HG02642 (cell line): ENCODE data around the gene FAM110A.
"Not testable (repeated sequence)": the region's sequence is repeated elsewhere in the genome, so short reads cannot be mapped to it uniquely, and the experiment has no call there.

Experiments used
- ATAC-seq: cut with Tn5 transposase; IDR thresholded peaks from one replicate; pipeline ENCODE4 v1.9.1; 2021; ENCODE audit warnings: mild to moderate bottlenecking; ENCODE audit not compliant: unreplicated experiment, poor library complexity

The FAM110A gene

DNA sequence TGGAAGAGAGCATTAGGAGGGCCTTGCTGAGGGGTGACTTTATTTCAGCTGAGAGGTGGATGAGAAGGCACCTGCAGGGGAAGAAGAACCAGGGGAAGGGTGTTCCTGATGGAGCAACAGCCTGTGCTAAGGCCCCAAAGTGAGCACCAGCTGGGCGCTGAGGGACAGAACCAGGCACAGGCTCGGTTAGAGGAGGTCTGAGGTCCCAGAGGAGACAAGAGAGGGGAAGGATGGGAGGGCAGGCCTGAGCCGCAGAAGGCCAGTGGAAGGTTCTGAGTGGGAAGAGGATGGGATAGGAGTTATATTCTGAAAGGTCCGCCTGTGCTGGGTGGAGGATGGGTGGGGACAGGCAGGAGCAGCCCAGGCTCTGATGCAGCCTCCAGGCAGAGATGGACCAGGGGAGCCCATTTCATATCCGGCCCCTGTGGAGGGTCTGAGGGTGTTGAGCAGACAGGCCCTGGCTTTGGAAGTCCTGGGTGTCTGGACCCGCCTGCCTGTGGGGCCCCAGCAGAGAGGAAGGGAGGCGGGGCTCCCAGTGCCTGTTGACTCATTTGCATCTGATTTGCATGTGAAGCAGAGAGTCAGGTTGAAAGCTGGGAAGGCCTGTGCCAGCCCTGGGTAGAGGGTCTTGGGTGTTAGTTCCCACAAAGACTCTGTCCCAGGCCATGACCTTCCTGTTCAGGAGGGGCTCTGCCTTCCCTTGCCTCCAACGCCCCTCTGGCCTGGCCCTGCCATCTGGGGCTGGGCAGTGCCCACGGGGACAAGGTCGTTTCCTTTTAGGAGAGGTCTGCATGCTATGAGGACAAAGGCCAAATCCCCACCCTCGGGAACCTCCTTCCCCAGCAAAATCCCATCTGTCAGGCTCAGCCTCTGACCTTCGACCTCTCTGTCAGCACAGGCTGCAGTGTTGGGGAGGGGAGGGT, 10.6 kb upstream of the FAM110A start:
- ATAC-seq, result no peak

DNA sequence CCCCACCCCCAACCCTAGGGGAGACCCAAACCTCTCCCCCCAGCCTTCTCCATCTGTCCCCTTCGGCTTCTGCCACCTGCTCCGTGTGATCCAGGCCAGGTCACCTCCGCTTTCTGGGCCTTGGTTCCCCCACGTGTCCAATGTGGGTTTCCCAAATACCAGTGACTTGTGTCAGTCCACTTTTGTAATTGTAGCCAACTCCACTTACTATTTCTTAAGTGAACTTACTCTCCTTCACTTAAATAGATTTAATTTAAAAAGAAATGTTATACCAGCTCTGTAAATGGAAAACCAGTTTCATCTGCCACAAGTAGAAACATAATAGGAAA, 10.0 kb upstream of the FAM110A start:
- ATAC-seq, result no peak

DNA sequence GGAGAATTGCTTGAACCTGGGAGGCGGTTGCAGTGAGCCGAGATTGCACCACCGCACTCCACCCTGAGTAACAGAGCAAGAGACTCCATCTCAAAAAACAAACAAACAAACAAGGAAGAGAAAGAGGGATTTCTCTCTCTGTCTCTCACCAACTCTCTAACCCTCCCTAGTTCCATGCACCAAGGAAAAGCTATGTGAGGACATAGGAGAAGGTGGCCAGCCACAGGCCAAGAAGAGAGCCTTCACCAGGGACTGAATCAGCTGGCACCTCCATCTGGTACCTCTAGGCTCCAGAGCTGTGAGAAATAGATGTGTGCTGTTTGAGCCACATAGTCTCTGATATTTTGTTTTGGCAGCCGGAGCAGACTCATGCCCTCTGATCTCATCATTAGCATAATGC, 9.0 kb upstream of the FAM110A start:
- ATAC-seq, result no peak

DNA sequence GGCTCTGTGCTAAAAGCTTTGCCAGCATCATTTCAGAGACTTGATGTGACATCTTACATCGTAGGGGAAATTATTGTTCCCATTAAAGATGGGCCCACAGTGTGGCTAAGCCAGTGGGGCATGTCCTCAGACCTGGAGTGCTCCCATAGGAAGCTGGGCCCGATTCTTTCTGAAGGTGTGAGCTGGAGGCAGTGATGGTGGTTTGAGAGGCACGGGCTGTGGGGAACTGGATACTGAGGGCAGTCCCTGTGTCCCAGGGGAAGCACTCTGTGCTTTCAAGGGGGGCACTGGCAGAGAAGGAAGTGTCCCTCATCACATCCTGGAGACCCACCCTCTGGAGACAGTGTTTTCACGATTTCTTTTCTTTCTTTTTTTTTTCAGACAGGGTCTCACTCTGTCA, 8.6 kb upstream of the FAM110A start:
- no peak for ATAC-seq

DNA sequence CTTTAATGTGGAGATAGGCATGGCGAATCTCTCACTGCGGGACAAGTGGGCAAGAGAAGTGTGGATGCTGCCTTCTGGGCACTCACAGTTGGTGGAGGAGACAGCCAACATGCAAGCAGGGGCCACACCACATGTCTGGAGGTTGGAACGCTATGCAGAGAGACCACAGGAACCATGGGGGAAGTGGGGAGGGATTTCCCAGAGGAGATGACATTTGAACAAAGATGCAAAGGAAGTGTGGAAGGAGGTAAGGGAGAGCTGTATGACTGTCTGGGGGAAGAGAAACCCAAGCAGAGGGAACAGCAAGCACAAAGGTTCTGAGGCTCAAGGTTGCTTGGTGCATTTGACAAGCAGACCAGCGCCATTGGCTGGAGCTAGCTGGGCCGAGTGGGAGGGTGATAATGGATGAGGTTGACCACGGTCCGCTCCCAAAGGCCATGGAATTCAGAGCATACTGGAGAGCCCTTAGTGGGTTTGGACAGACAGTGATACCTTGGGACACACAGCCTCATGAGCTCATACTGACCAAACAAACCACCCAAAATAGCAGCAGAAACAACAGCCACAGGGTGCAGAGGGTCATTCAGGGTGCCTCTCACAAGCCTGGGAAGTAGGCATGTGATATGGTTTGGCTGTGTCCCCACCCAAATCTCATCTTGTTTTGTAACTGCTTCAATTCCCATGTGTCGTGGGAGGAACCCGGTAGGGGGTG, 7.6 kb upstream of the FAM110A start:
- no peak for ATAC-seq

DNA sequence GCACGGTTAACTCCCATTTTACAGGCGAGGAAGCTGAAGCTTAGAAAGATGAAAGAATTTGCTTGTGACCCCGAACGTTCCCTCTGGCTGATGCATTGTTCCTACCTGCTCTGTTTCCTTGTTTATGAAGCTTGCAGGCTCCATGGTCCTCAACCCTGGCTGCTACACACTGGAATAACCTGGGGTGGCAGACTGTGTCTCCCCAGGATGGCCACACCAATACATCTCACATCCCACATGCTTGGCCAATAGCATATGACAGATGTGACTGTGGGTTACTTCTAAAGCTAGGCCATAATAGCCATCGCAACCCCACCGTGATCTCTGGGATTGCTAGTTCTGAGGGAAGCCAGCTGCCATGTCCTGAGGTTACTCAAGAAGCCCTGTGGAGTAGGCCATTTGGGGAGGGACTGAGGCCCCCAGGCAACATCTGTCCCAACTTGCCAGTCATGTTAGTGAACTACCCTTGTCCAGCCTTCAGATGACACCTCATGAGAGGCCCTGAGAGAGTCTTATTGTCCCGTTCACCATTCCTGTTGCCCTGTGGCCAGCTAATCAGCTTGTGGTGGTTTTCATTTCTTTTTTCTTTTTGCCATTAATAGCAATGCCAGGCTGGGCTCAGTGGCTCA, 6.7 kb upstream of the FAM110A start:
- no peak for ATAC-seq

DNA sequence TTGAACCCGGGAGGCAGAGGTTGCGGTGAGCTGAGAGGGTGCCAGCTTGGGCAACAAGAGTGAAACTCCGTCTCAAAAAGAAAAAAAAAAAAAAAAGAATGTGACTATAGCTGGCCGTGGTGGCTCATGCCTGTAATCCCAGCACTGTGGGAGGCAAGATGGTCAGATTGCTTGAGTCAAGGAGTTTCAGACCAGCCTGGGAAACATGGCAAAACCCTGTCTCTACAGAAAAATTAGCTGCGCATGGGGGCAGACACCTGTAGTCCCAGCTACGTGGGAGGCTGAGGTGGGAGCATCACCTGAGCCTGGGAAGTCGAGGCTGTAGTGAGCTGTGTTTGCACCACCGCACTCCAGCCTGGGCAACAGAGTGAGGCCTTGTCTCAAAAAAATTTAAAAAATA, 5.5 kb upstream of the FAM110A start:
- ATAC-seq, result not testable (repeated sequence)

DNA sequence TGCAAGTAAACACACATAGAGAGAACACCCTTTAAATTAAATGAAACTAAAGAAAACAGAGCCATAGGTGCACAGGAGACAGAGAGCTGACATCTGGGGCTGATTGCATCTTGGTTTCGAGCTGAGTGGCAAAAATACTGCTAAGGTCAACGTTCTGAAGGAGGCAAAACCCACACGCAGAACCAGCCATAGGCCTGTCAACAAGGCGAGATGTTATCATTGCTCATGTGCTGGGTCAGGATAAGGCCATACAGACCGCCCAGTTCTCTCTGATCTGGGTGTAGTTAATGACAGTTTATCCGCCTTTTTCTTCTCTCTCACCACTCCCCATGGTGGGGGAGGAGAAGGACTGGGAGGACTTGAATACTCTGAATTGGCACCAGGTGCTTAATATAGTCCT, 4.5 kb upstream of the FAM110A start:
- ATAC-seq, result no peak

DNA sequence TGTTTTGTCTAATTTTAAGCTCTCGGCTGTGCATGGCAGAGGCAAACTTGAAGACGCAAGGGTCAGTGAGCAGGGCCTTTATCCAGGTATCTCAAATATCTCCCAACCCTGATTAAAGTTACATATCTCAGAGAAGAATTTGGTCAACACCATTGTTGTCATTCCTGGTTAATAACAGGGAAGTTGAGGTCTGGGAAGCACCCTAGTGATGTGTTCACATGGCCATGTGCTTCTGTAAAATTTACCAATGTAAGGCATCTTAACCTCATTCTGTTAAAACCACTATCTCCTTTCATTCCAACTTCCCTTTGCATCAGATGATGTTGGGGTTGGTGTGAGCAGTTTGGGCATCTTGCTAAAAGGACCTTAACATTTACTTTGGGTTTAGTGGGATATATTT, 4.0 kb upstream of the FAM110A start:
- ATAC-seq, result no peak

DNA sequence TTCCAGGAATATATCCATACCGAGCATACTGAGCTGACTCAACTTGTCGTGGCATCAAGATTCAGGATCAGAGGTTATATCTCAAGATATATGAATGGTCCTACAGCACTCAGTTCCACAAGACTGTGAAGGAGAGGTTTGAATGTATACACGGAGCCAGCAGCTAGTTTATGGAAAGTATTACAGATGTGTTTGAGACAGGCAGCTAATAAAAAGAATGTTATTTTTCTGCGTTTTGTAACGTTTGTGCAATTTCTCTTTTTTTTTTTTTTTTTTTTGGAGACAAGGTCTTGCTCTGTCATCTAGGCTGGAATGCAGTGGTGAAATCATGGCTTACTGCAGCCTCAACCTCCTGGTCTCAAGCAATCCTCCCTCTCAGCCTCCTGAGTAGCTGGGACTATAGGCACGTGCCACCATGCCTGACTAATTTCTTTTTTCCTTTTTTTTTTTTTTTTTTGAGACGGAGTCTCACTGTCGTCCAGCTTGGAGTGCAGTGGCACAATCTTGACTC, 3.4 kb upstream of the FAM110A start:
- no peak for ATAC-seq

DNA sequence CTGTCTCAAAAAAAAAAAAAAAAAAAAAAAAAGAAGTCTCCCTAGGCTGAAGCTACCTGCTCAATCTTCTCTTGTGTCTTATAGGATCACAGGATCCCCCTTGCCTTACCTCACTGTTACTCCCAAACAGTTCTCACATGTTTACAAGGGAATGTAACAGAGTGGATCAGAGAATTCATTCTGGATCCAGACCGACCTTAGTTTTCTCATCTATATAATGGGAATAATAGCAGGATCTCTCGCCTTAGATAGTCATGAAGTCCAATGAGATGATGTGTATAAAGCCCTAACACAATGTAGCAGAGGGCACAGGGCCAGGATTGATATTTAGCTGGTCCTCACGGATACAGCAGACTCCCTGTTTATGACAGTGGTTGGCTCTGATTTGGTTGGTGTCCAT, 2.3 kb upstream of the FAM110A start:
- ATAC-seq, result no peak

DNA sequence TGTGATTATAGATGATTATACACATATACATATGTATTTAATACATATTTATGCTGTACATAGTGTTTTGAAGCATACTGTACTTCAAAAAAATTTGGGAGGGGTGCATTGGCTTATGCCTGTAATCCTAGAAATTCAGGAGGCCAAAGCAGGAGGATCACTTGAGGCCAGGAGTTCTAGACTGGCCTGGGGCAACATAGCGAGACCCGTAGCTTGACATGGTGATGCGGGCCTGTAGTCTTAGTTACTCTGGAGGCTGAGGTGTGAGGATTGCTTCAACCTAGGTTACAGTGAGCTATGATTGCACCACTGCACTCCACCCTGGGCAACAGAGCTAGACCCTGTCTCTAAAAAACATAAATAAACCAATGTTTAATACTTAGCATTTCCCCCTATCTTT, 1.6 kb upstream of the FAM110A start:
- ATAC-seq, result no peak

DNA sequence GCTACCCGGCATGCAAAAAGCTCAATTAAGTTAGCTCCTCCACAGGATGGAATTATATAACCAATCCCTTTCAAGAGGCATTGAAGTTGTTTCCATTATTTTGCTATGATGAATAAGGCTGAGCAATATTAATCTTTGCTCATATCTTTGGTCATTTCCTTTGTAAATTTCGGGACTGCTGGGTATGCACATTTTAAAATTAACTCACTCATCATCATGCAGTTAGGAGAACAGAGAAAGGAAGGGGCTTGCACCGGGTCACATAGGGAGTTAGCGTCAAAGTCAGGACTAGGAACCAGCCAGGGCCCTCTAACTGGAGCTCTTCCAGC, 430 bp upstream of the FAM110A start:
- ATAC-seq, result no peak

DNA sequence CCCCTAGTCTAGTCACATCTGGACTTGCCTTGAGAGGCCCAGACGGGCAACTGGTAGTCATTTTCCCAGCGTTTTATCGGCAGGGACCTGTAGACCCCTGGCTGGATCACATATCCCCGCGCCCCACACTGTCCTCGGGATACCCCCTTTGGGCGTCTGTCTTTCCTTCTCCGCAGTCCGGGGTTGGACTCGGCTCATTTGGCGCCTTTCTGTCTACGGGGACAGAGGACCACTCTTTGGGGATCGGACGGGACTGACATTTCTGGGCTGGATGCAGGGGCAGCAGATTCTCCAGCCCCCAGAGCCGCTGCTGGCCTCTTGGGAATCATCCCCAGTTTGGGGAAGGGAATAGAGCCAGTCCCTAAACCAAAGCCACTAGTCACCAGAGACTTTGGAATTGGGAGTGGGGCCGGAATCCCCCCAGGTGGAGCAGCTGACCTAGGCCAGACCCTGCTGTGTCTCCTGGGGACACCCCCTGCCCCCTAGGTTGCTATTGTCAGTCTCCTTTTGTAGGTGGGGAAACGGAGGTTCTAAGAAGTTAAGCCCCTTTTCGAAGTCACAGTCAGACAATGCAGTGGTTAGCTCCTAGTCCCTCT, 734 bp downstream of the FAM110A start:
- ATAC-seq, result peak; percentile 7

DNA sequence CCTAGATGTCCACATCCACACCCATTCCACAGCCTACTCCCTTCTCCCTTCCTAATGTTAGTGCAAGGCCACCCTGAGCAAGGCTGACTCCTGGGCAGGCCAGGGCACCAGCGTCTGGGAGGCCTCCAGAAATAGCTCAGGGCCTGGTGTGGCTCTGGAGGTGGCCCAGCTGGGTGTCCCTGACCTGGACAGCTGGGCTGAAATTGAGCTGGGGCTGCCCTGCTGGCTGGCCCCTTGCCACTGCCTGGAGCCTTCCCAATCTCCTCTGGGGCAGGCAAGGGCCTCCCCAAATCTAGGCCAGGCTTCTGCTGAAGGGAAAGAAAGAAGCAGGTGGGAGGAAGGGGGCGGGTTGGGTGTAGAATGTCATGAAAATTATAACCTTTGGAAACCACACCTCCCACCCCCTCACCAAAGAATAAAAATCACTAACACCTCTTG, 2.1 kb downstream of the FAM110A start:
- no peak for ATAC-seq

DNA sequence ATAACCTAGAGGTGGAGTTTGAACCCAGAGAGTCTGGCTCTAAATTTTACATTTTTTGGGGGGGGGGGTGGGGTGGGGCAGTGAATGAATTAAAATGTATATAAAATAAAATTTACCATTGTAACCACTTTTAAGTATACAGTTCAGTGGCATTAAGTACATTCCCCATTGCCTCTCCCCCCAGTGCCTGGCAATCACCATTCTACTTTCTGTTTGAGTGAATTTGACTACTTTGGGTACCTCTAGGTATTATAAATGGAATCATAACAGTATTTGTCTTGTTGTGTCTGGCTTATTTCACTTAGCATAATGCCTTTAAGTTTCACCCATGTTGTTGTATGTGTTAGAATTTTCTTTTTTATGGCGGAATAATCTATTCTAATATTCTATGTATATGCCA, 2.7 kb downstream of the FAM110A start:
- no peak for ATAC-seq

DNA sequence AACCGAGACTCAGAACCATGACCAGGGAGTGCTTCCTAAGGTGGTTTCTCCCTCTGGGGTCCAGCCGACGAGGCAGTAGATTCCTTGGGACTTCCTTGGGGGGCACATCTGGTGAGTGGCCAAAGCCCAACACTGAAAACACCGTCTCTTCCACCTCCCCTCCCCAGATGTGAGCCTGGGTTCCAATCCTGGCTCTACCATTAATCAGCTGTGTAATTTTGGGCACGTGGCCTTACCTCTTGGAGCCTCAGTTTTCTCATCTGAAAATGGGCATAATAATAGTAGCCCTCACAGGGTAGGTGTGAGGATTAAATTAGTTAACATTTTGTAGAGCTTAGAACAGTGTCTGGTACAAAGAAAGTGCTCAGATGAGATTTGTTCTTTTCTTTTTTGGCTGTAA, 5.5 kb downstream of the FAM110A start:
- no peak for ATAC-seq

DNA sequence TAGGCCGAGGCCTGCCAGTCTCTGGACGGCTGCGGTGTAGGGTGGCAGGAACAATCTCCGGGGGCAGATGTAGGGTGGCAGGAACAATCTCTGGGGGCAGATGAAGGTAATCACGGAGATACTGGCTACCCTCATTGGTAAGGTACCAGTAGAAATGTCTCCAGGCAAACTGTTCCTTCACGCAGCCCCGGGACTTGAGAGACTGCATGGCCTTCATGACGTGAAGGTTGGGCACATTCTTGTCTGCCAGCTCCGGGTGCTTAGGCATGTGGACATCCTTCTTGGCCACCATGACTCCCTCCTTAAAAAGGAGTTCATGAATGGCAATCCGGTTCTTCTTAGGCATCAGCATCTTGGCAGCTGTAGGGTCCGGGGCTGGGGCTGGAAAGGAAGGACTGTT, 6.1 kb downstream of the FAM110A start:
- ATAC-seq, result no peak

DNA sequence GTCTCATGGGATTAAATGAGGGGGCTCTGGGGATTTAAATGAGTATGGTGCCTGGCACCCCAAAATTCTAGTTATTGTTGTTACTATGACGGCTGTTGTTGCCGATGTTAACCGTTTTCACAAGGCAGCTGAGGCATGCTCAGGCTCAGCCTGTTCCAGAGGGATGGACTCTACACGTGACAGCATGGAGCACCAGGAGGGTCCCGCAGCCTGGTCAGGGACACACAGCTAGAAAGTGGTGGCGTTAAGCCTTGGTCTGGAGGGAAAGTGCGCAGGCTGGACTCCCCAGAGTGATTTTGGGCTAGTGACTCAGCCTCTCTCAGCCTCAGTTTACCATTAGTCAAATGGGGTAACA, 7.0 kb downstream of the FAM110A start:
- ATAC-seq, result no peak

DNA sequence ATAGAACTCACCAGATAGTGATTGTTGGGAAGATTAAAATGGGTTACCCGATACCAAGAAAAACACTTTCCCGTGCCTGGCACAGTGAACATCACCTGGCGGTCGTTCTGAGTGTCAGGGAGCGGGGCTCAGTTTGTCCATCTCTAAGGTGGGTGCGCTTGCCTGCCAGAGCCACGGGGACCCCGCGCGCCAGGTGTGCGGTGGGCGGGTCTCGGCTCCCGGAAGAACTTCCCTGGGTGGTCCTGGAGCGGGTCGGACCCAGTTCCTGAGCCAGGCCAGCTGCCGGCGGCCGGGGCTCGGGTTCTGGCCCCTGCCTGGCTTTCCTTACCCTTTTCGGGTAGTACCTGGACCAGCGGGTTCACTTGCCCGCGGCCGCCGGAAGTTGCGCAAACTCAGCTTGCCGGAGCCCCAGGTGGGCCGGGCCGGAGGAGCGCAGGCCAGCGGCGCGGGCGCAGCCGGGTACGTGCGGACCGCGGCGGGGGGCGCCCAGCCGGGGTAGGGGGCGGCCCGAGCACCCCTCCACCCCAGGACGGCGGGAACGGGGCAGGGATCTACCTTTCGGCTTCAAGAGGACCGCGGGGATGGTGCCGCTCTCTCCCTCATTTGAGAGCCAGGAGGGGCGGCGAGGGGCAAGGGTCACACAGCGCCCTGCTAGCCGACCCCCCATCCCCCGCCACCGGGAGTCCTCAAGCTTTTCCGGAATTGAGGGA, 7.5 kb downstream of the FAM110A start:
- no peak for ATAC-seq
